Muscle of leg (tissue), 11 donors: ENCODE data around the gene DES. TPM values are rescaled to one million over a fixed set of nuclear protein-coding genes. Genes with fewer than 3 reads are reported as not detected.

Experiments used
- DNase-seq: peaks from one replicate; pipeline ENCODE4 v3.0.0; 2013
- H3K27ac ChIP-seq: one replicate; pipeline ENCODE4 v1.5.1; 2013; ENCODE audit warnings: mild to moderate bottlenecking, low read length, control low read depth
- H3K27me3 ChIP-seq: one replicate; pipeline ENCODE4 v1.6.1; 2013; ENCODE audit warnings: low read length; ENCODE audit not compliant: control insufficient read depth, insufficient read depth
- H3K36me3 ChIP-seq: one replicate; pipeline ENCODE4 v1.6.1; 2013; ENCODE audit warnings: low read length; ENCODE audit not compliant: control insufficient read depth, insufficient read depth
- H3K4me1 ChIP-seq: one replicate; pipeline ENCODE4 v1.6.1; 2013; ENCODE audit warnings: low read length; ENCODE audit not compliant: control insufficient read depth, insufficient read depth
- H3K4me3 ChIP-seq: one replicate; pipeline ENCODE4 v1.5.1; 2013; ENCODE audit warnings: low read length, control low read depth
- H3K9me3 ChIP-seq: replicated peaks from 2 replicates; pipeline ENCODE4 v1.6.1; 2013; ENCODE audit warnings: low read depth, low read length; ENCODE audit not compliant: control insufficient read depth
- WGBS: methylation state at CpG from one replicate; pipeline ENCODE4 v1.1.5; 2013; ENCODE audit warnings: missing lambda C conversion rate; ENCODE audit not compliant: insufficient coverage; 5-methylcytosine and 5-hydroxymethylcytosine counted together
- polyA plus RNA-seq, 8 donors: library from polyadenylated mRNA; unstranded; fragments of 120-200 nt; gene quantifications; one replicate each; pipeline versions ENCODE4 v1.2.1 to v1.2.3, GENCODE V29; 2013; ENCODE audit warnings: inconsistent platforms in 1 of 8, low replicate concordance in 1 of 8; ENCODE audit not compliant: insufficient read length in 8 of 8, insufficient read depth in 1 of 8
- total RNA-seq: library from RNA; stranded (reverse); fragments of 120-200 nt; gene quantifications from one replicate; pipeline ENCODE4 v1.2.4, GENCODE V29; 2013

The DES gene
- total and polyA plus RNA-seq, 9 donors, result 2,139 to 4,335 (median 3,834) TPM

DNA sequence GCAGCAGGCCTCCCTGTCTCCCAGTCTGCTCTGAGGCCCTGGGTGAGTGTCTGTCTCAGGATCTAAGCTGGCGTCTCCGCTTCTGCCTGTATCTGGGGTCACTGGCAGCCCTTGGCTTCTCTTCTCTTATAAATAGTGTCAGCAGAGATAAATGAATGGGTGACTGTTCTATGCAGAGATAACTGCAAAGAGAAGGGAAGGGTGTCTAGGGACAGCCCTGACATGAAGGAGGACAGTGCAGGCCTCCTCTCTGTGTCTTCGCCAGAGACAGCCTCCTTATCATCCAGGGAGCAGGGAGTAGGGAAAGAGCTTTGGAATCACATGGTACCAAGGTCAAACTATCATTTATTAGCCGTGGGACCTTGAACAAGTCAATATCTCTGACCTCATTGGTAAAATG is 52.3 kb downstream of the DES start:
- H3K27me3 ChIP-seq, result no peaks in the 10 kb centered on the region
- no peak overlapping the region for H3K27ac ChIP-seq
- H3K9me3 ChIP-seq, result no peaks in the 10 kb centered on the region
- WGBS, result 100% methylated on average over 1 of the region's 4 CpGs
- H3K36me3 ChIP-seq, result peaks cover 96% of the 10 kb centered on the region
- peaks cover 5% of the 10 kb centered on the region for H3K4me1 ChIP-seq
- H3K4me3 ChIP-seq, result no peak overlapping the region
- no peak for DNase-seq

DNA sequence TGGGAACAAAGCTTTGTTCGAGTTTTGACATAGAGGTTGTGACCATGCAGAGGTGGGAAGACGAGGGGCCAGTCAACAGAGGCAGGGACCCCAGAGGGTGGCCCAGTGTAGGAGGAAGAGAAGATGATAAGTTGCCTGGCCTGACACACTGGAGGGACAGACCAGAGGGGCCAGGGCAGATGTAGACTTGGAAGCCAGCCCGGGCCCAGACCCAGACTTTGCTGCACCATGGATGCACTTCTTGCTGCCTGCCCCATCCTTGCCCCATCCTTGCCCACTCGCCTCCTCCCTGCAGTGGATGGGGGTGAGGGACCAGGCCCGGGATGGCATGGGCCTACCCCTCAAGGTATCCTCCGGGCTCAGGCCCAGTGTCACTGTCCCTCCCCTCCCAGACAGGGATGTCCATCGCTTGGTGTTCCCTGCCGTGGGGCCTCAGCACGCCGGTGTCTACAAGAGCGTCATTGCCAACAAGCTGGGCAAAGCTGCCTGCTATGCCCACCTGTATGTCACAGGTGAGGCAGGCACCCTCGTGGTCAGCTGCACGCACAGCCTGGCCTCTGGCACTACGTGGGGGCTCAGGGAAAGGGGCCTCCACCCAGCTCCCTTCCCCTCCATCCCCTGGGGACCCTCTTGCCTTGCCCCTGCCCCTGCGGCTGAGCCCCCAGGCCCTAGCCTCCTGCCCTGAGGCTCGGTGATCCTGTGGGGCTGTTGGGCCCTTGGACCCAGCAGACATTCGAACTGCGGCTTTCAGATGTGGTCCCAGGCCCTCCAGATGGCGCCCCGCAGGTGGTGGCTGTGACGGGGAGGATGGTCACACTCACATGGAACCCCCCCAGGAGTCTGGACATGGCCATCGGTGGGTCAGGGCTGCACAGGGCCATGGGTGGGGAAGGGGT is 53.5 kb downstream of the DES start:
- H3K36me3 ChIP-seq, result peaks cover 86% of the 10 kb centered on the region
- H3K4me1 ChIP-seq, result peaks cover 10% of the 10 kb centered on the region
- no peak overlapping the region for H3K4me3 ChIP-seq
- no peak overlapping the region for H3K27ac ChIP-seq
- no peak for DNase-seq
- WGBS, result 70% methylated on average over 19 of the region's 22 CpGs
- H3K9me3 ChIP-seq, result no peaks in the 10 kb centered on the region
- no peaks in the 10 kb centered on the region for H3K27me3 ChIP-seq

DNA sequence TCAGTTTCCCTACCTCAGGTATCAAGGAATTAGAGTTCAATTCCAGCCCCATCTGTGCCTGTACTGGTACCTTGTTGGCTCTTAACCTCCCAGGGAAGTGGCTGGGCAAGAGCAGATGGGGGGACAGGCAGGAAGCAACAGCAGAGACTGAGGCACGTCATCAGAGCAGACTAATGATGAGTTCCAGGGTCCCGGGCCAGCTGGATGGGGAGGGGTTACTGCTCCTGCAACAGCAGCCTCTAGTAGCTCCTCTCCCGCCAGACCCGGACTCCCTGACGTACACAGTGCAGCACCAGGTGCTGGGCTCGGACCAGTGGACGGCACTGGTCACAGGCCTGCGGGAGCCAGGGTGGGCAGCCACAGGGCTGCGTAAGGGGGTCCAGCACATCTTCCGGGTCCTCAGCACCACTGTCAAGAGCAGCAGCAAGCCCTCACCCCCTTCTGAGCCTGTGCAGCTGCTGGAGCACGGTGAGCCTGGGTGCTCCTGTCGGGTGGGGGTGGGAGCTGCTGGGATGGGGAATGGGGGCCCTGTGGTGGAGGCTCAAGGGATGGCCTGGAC is 54.5 kb downstream of the DES start:
- Histone ChIP-seq H3K36me3 (peaks cover 82% of the 10 kb centered on the region), H3K27ac (no peak overlapping the region), H3K4me1 (peaks cover 20% of the 10 kb centered on the region), H3K9me3 (no peaks in the 10 kb centered on the region), H3K4me3 (no peak overlapping the region), H3K27me3 (no peaks in the 10 kb centered on the region)
- DNase-seq, result no peak
- WGBS, result 65% methylated on average over 10 of the region's 12 CpGs

DNA sequence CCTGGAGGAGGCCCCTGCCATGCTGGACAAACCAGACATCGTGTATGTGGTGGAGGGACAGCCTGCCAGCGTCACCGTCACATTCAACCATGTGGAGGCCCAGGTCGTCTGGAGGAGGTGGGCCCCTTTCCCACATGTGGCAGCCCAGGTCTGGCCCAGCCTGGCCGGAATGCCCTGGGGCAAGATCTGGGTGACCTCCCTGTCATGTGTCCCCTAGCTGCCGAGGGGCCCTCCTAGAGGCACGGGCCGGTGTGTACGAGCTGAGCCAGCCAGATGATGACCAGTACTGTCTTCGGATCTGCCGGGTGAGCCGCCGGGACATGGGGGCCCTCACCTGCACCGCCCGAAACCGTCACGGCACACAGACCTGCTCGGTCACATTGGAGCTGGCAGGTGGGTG is 55.3 kb downstream of the DES start:
- Histone ChIP-seq H3K27me3 (no peaks in the 10 kb centered on the region), H3K27ac (no peak overlapping the region), H3K36me3 (peaks cover 77% of the 10 kb centered on the region), H3K4me3 (no peak overlapping the region), H3K4me1 (peaks cover 20% of the 10 kb centered on the region), H3K9me3 (no peaks in the 10 kb centered on the region)
- 74% methylated on average over 18 of the region's 18 CpGs for WGBS
- DNase-seq, result no peak

DNA sequence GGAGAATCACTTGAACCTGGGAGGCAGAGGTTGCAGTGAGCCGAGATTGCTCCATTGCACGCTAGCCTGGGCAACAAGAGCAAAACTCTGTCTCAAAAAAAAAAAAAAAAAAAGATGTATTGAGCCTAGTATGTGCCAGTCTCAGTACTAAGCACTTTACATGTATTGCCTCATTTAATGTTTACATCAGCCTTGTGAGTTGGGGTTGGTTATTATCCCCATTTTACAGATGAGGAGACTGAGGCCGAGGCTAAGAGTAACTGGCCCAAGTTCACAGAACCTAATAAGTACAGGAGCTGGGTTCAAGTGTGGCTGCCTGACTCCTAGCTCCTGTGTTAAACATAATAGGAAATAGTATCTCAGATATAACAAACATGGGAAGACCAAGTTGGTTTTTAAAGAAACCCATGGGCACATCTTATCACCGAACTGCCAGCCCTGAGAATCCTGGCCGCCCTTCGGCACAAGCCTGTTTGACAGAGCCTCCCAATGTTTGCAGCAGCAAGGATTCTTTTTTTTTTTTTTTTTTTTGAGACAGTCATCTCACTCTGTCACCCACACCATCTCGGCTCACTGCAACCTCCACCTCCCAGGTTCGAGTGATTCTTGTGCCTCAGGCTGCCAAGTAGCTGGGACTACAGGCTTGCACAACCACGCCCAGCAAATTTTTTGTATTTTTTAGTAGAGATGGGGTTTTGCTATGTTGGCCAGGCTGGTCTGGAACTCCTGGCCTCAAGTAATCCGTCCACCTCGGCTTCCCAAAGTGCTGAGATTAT is 56.3 kb downstream of the DES start:
- no peaks in the 10 kb centered on the region for H3K27me3 ChIP-seq
- H3K36me3 ChIP-seq, result peaks cover 77% of the 10 kb centered on the region
- no peak for DNase-seq
- H3K4me1 ChIP-seq, result peaks cover 20% of the 10 kb centered on the region
- no peak overlapping the region for H3K27ac ChIP-seq
- H3K4me3 ChIP-seq, result no peak overlapping the region
- WGBS, result 75% methylated on average over 4 of the region's 11 CpGs
- no peaks in the 10 kb centered on the region for H3K9me3 ChIP-seq

DNA sequence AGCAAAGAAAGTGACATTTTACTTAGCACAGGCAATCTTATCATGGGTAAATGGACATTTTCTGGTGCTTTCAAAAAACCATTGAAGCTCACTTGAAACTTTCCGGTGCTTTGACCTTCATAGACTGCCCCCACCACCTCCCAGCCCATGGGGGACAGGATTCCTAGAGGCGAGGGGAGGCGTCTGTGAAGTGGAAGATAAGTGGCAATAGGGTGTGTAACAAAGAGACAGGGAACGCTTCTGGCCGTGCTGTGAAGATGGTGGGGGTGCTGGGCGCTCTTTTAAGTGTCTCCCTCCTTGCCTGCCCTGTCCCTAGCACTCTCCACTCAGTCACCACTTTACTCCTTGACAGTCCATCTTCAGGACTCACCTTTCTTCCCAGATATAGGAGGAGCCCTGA is 57.1 kb downstream of the DES start:
- no CpG with 5 or more reads among the region's 6 CpGs for WGBS
- no peak for DNase-seq
- no peak overlapping the region for H3K4me3 ChIP-seq
- peaks cover 20% of the 10 kb centered on the region for H3K4me1 ChIP-seq
- no peaks in the 10 kb centered on the region for H3K9me3 ChIP-seq
- no peaks in the 10 kb centered on the region for H3K27me3 ChIP-seq
- H3K36me3 ChIP-seq, result peaks cover 77% of the 10 kb centered on the region
- H3K27ac ChIP-seq, result no peak overlapping the region

DNA sequence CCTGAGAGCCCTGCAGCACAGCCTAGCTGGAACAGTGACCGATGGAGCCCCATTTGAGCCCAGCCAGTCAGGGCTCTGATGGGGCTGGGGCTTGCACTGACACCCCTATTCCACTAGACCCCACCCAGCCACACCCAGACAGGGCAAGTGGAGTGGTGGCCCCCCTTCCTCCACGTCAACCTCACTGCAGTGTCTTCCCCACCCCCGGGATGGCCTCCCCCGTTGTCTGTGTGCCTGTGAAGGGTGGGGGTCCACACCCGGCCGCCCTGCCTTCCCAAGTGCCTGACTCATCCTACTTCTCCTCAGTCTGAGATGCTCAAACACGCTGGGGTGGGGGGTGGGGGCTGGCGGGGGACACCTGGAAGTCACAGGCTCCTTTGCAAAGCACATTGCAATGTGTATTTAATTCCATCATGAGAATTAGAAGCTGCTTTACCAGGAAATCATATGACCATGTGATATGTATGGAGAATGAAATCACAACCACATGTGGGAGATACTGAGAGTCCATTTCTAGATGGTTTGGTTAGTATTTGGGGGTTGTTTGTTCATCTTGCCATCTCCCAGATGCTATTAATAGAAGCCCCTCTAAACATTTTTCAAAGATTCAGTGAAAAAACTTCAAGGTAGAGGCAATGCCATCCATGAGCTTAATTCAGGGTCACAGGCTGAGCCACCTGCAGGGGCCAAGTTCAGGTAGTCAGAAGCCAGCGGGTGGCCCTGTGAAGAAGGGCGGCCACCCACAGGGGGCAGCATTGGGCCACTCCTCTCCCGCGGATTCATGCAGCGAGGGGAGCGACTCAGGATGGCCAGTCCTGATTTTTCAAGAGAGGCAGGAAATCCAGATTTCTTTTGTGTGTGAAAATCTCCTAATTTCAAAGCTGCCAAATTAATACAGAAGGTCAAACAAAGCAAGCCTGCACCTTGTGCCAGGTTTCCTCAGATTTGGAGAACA is 57.8 kb downstream of the DES start:
- H3K4me1 ChIP-seq, result peaks cover 20% of the 10 kb centered on the region
- H3K9me3 ChIP-seq, result no peaks in the 10 kb centered on the region
- 49% methylated on average over 3 of the region's 14 CpGs for WGBS
- peaks cover 77% of the 10 kb centered on the region for H3K36me3 ChIP-seq
- H3K27me3 ChIP-seq, result no peaks in the 10 kb centered on the region
- H3K27ac ChIP-seq, result no peak overlapping the region
- DNase-seq, result peak; percentile 74
- no peak overlapping the region for H3K4me3 ChIP-seq

Other genes with a start within 250 kb of the DES start
- 1.5 TPM for gene SLC23A3, start 248.3 kb upstream of the DES start, total RNA-seq
- gene SLC23A3, start 248.3 kb upstream of the DES start, polyA plus RNA-seq, result 1 to 10 TPM in 3 of 8 donors, under 1 TPM in 5; 0.59 to 1.7 (median 0.95) TPM
- 23.4 TPM for gene CNPPD1, start 241.5 kb upstream of the DES start, total RNA-seq
- 10 to 100 TPM; 32.5 to 40.8 (median 37.1) TPM for gene CNPPD1, start 241.5 kb upstream of the DES start, polyA plus RNA-seq
- gene RETREG2, start 240.1 kb upstream of the DES start, total RNA-seq, result 28.9 TPM
- 10 to 100 TPM; 37.6 to 57.7 (median 47.0) TPM for gene RETREG2, start 240.1 kb upstream of the DES start, polyA plus RNA-seq
- 26.6 TPM for gene ZFAND2B, start 211.6 kb upstream of the DES start, total RNA-seq
- 10 to 100 TPM; 18.8 to 31.9 (median 22.8) TPM for gene ZFAND2B, start 211.6 kb upstream of the DES start, polyA plus RNA-seq
- 28.7 TPM for gene ABCB6, start 199.4 kb upstream of the DES start, total RNA-seq
- 10 to 100 TPM; 28.4 to 42.0 (median 34.2) TPM for gene ABCB6, start 199.4 kb upstream of the DES start, polyA plus RNA-seq
- gene ATG9A, start 188.7 kb upstream of the DES start, total RNA-seq, result 13.7 TPM
- 10 to 100 TPM; 27.6 to 35.1 (median 32.3) TPM for gene ATG9A, start 188.7 kb upstream of the DES start, polyA plus RNA-seq
- 21.5 TPM for gene ANKZF1, start 188.6 kb upstream of the DES start, total RNA-seq
- 10 to 100 TPM; 16.3 to 32.0 (median 23.6) TPM for gene ANKZF1, start 188.6 kb upstream of the DES start, polyA plus RNA-seq
- gene GLB1L, start 172.9 kb upstream of the DES start, total RNA-seq, result 6.6 TPM
- gene GLB1L, start 172.9 kb upstream of the DES start, polyA plus RNA-seq, result 1 to 10 TPM; 3.3 to 9.9 (median 5.7) TPM
- gene STK16, start 172.9 kb upstream of the DES start, total RNA-seq, result 12.5 TPM
- 10 to 100 TPM; 15.1 to 23.1 (median 19.6) TPM for gene STK16, start 172.9 kb upstream of the DES start, polyA plus RNA-seq
- gene TUBA4B, start 165.1 kb upstream of the DES start, total RNA-seq, result 0.04 TPM
- under 1 TPM in 6 of 8 donors, not detected in 2; 0.13 to 0.56 (median 0.18) TPM for gene TUBA4B, start 165.1 kb upstream of the DES start, polyA plus RNA-seq
- 36.2 TPM for gene TUBA4A, start 164.5 kb upstream of the DES start, total RNA-seq
- gene TUBA4A, start 164.5 kb upstream of the DES start, polyA plus RNA-seq, result 100 to 1,000 TPM in 4 of 8 donors, 10 to 100 TPM in 4; 77.1 to 160 (median 107) TPM
- gene DNAJB2, start 139.0 kb upstream of the DES start, total RNA-seq, result 52.6 TPM
- 10 to 100 TPM; 77.8 to 93.2 (median 85.9) TPM for gene DNAJB2, start 139.0 kb upstream of the DES start, polyA plus RNA-seq
- 0.09 TPM for gene PTPRN, start 109.0 kb upstream of the DES start, total RNA-seq
- gene PTPRN, start 109.0 kb upstream of the DES start, polyA plus RNA-seq, result 1 to 10 TPM in 1 of 8 donors, under 1 TPM in 7; 0.09 to 1.0 (median 0.38) TPM
- not detected for gene RESP18, start 85.6 kb upstream of the DES start, total RNA-seq
- gene RESP18, start 85.6 kb upstream of the DES start, polyA plus RNA-seq, result not detected
- gene DNPEP, start 30.5 kb upstream of the DES start, total RNA-seq, result 24.5 TPM
- 10 to 100 TPM; 28.6 to 48.5 (median 39.7) TPM for gene DNPEP, start 30.5 kb upstream of the DES start, polyA plus RNA-seq
- 176 TPM for gene SPEG, start 16.5 kb downstream of the DES start, total RNA-seq
- 100 to 1,000 TPM in 5 of 8 donors, 10 to 100 TPM in 3; 66.5 to 177 (median 143) TPM for gene SPEG, start 16.5 kb downstream of the DES start, polyA plus RNA-seq
- 28.7 TPM for gene GMPPA, start 80.5 kb downstream of the DES start, total RNA-seq
- 10 to 100 TPM; 23.4 to 34.3 (median 27.4) TPM for gene GMPPA, start 80.5 kb downstream of the DES start, polyA plus RNA-seq
- 0.44 TPM for gene ASIC4, start 96.1 kb downstream of the DES start, total RNA-seq
- under 1 TPM; 0.12 to 0.51 (median 0.34) TPM for gene ASIC4, start 96.1 kb downstream of the DES start, polyA plus RNA-seq
- 58.8 TPM for gene CHPF, start 125.4 kb downstream of the DES start, total RNA-seq
- gene CHPF, start 125.4 kb downstream of the DES start, polyA plus RNA-seq, result 10 to 100 TPM; 46.1 to 74.6 (median 64.6) TPM
- gene TMEM198, start 125.7 kb downstream of the DES start, total RNA-seq, result 1.2 TPM
- gene TMEM198, start 125.7 kb downstream of the DES start, polyA plus RNA-seq, result 1 to 10 TPM; 2.6 to 4.6 (median 3.1) TPM
- gene OBSL1, start 153.2 kb downstream of the DES start, total RNA-seq, result 120 TPM
- gene OBSL1, start 153.2 kb downstream of the DES start, polyA plus RNA-seq, result 100 to 1,000 TPM; 117 to 193 (median 165) TPM
- 0.27 TPM for gene INHA, start 153.9 kb downstream of the DES start, total RNA-seq
- gene INHA, start 153.9 kb downstream of the DES start, polyA plus RNA-seq, result 1 to 10 TPM in 1 of 8 donors, under 1 TPM in 7; 0.26 to 1.3 (median 0.84) TPM
- gene STK11IP, start 179.5 kb downstream of the DES start, total RNA-seq, result 12.7 TPM
- gene STK11IP, start 179.5 kb downstream of the DES start, polyA plus RNA-seq, result 10 to 100 TPM; 13.3 to 23.8 (median 19.2) TPM
- 5.5 TPM for gene SLC4A3, start 209.3 kb downstream of the DES start, total RNA-seq
- 10 to 100 TPM in 6 of 8 donors, 1 to 10 TPM in 2; 8.3 to 15.9 (median 11.5) TPM for gene SLC4A3, start 209.3 kb downstream of the DES start, polyA plus RNA-seq